HG03432 (cell line): ENCODE data around the gene RNF32.
"Not testable (repeated sequence)": the region's sequence is repeated elsewhere in the genome, so short reads cannot be mapped to it uniquely, and the experiment has no call there.

Experiments
- ATAC-seq: cut with Tn5 transposase; IDR thresholded peaks from one replicate; pipeline ENCODE4 v1.9.1; 2021; ENCODE audit warnings: mild to moderate bottlenecking, moderate library complexity; ENCODE audit not compliant: unreplicated experiment

RNF32 gene

GRCh38 chr7:156639426-156640256 lies 933 bp upstream of the RNF32 start:
- ATAC-seq = no peak

GRCh38 chr7:156640949-156641485 lies 443 bp downstream of the RNF32 start:
- peak; percentile 62 for ATAC-seq

- ATAC-seq = no peak
Measured at GRCh38 chr7:156642306-156643045, 1.9 kb downstream of the RNF32 start.

- ATAC-seq = not testable (repeated sequence)
Measured at GRCh38 chr7:156647330-156647729, 6.8 kb downstream of the RNF32 start.

- ATAC-seq = peak; percentile 45
Measured at GRCh38 chr7:156650042-156650441, 9.5 kb downstream of the RNF32 start.

GRCh38 chr7:156651474-156651873 lies 10.9 kb downstream of the RNF32 start:
- ATAC-seq = no peak

- ATAC-seq = no peak
Measured at GRCh38 chr7:156652886-156653568, 12.5 kb downstream of the RNF32 start.

- ATAC-seq = no peak
Measured at GRCh38 chr7:156654511-156655234, 14.1 kb downstream of the RNF32 start.

- no peak for ATAC-seq
Measured at GRCh38 chr7:156655251-156655650, 14.7 kb downstream of the RNF32 start.

GRCh38 chr7:156655983-156656382 lies 15.4 kb downstream of the RNF32 start:
- no peak for ATAC-seq

GRCh38 chr7:156656598-156656997 lies 16.0 kb downstream of the RNF32 start:
- peak; percentile 81 for ATAC-seq

- no peak for ATAC-seq
Measured at GRCh38 chr7:156657681-156658080, 17.1 kb downstream of the RNF32 start.

GRCh38 chr7:156659203-156659602 lies 18.6 kb downstream of the RNF32 start:
- ATAC-seq = no peak

- ATAC-seq = no peak
Measured at GRCh38 chr7:156659961-156660360, 19.4 kb downstream of the RNF32 start.

- no peak for ATAC-seq
Measured at GRCh38 chr7:156661637-156662036, 21.1 kb downstream of the RNF32 start.

- ATAC-seq = no peak
Measured at GRCh38 chr7:156662277-156662676, 21.7 kb downstream of the RNF32 start.

- ATAC-seq = no peak
Measured at GRCh38 chr7:156665101-156665500, 24.5 kb downstream of the RNF32 start.

- ATAC-seq = no peak
Measured at GRCh38 chr7:156666368-156667109, 26.0 kb downstream of the RNF32 start.

GRCh38 chr7:156667110-156667426 lies 26.5 kb downstream of the RNF32 start:
- no peak for ATAC-seq

- ATAC-seq = no peak
Measured at GRCh38 chr7:156668130-156668741, 27.7 kb downstream of the RNF32 start.
